NAMALWA (cell line): Measurements from ENCODE around the gene ZBTB7C.

Experiments used
- DNase-seq: peaks from one replicate; pipeline ENCODE4 v3.0.0-alpha.2; 2015; ENCODE audit warnings: low spot score

Gene ZBTB7C

GRCh38 chr18:48084041-48084757, 325.0 kb downstream of the ZBTB7C start:
- no peak for DNase-seq

- DNase-seq: no peak
Observed at GRCh38 chr18:48080546-48080945, 328.6 kb downstream of the ZBTB7C start.

- DNase-seq: no peak
Observed at GRCh38 chr18:48079885-48080284, 329.3 kb downstream of the ZBTB7C start.

GRCh38 chr18:48078448-48078847, 330.7 kb downstream of the ZBTB7C start:
- no peak for DNase-seq

GRCh38 chr18:48077291-48077690, 331.9 kb downstream of the ZBTB7C start:
- DNase-seq: no peak

- DNase-seq: no peak
Observed at GRCh38 chr18:48076461-48076860, 332.7 kb downstream of the ZBTB7C start.

GRCh38 chr18:48075707-48076093, 333.5 kb downstream of the ZBTB7C start:
- no peak for DNase-seq

- DNase-seq: no peak
Observed at GRCh38 chr18:48074929-48075706, 334.1 kb downstream of the ZBTB7C start.

GRCh38 chr18:48073211-48073930, 335.8 kb downstream of the ZBTB7C start:
- no peak for DNase-seq

GRCh38 chr18:48072428-48073204, 336.6 kb downstream of the ZBTB7C start:
- no peak for DNase-seq

GRCh38 chr18:48068916-48069445, 340.2 kb downstream of the ZBTB7C start:
- no peak for DNase-seq

GRCh38 chr18:48066225-48066652, 342.9 kb downstream of the ZBTB7C start:
- DNase-seq: no peak

- DNase-seq: no peak
Observed at GRCh38 chr18:48065601-48065995, 343.6 kb downstream of the ZBTB7C start.

- DNase-seq: no peak
Observed at GRCh38 chr18:48064978-48065600, 344.1 kb downstream of the ZBTB7C start.

- no peak for DNase-seq
Observed at GRCh38 chr18:48061781-48062570, 347.2 kb downstream of the ZBTB7C start.

- DNase-seq: no peak
Observed at GRCh38 chr18:48060970-48061369, 348.2 kb downstream of the ZBTB7C start.

GRCh38 chr18:48060346-48060745, 348.8 kb downstream of the ZBTB7C start:
- no peak for DNase-seq

- no peak for DNase-seq
Observed at GRCh38 chr18:48059455-48060010, 349.6 kb downstream of the ZBTB7C start.

GRCh38 chr18:48058486-48058885, 350.7 kb downstream of the ZBTB7C start:
- DNase-seq: no peak

GRCh38 chr18:48057018-48057417, 352.2 kb downstream of the ZBTB7C start:
- DNase-seq: no peak
